Hepatocyte (in vitro differentiated cells): ENCODE measurements around the gene KRT83. TPM values are rescaled to one million over a fixed set of nuclear protein-coding genes. Genes with fewer than 3 reads are reported as not detected.

Source experiments
- DNase-seq: peaks from one replicate; pipeline ENCODE4 v3.0.0-alpha.2; 2016; ENCODE audit warnings: low spot score
- H2AFZ ChIP-seq: fragments of 200-600 bp; sonication (generic); 2 replicates; pipeline ENCODE4 v1.6.0; 2016; ENCODE audit warnings: antibody characterized with exemption, mild to moderate bottlenecking
- H3K27ac ChIP-seq: fragments of 200-600 bp; sonication (generic); 2 replicates; pipeline ENCODE4 v1.5.1; 2016; ENCODE audit warnings: mild to moderate bottlenecking
- H3K27me3 ChIP-seq: fragments of 200-600 bp; sonication (generic); 2 replicates; pipeline ENCODE4 v1.6.1; 2016
- H3K36me3 ChIP-seq: fragments of 200-600 bp; sonication (generic); replicated peaks from 2 replicates; pipeline ENCODE4 v1.5.1; 2016; ENCODE audit warnings: low read depth; ENCODE audit not compliant: insufficient read depth
- H3K4me1 ChIP-seq: fragments of 200-600 bp; sonication (generic); 2 replicates; pipeline ENCODE4 v1.5.1; 2016; ENCODE audit warnings: mild to moderate bottlenecking, moderate library complexity; ENCODE audit not compliant: insufficient read depth
- H3K4me2 ChIP-seq: fragments of 200-600 bp; sonication (generic); 2 replicates; pipeline ENCODE4 v1.6.0; 2016
- H3K4me3 ChIP-seq: fragments of 200-600 bp; sonication (generic); 2 replicates; pipeline ENCODE4 v1.5.1; 2016; ENCODE audit warnings: mild to moderate bottlenecking
- H3K79me2 ChIP-seq: fragments of 200-600 bp; sonication (generic); 2 replicates; pipeline ENCODE4 v1.6.0; 2017; ENCODE audit warnings: mild to moderate bottlenecking
- H3K9me2 ChIP-seq: fragments of 200-600 bp; sonication (generic); replicated peaks from 2 replicates; pipeline ENCODE4 v1.6.0; 2017; ENCODE audit warnings: mild to moderate bottlenecking; ENCODE audit not compliant: insufficient read depth
- H3K9me3 ChIP-seq: fragments of 200-600 bp; sonication (generic); 2 replicates; pipeline ENCODE4 v1.5.1; 2016; ENCODE audit warnings: low read depth, mild to moderate bottlenecking
- H4K20me1 ChIP-seq: fragments of 200-600 bp; sonication (generic); 2 replicates; pipeline ENCODE4 v1.6.0; 2016; ENCODE audit warnings: mild to moderate bottlenecking; ENCODE audit not compliant: insufficient read depth, poor library complexity, severe bottlenecking
- CTCF ChIP-seq: fragments of 200-600 bp; sonication (generic); IDR thresholded peaks from 2 replicates; pipeline ENCODE4 v1.5.1; 2016; ENCODE audit warnings: antibody characterized with exemption, mild to moderate bottlenecking; ENCODE audit not compliant: poor library complexity
- EZH2 ChIP-seq: fragments of 200-600 bp; sonication (generic); IDR thresholded peaks from 2 replicates; pipeline ENCODE4 v1.6.1; 2016; ENCODE audit warnings: antibody characterized with exemption, mild to moderate bottlenecking, borderline replicate concordance
- EZH2phosphoT487 ChIP-seq: fragments of 200-600 bp; sonication (generic); IDR thresholded peaks from one replicate; pipeline ENCODE4 v1.6.1; 2018; ENCODE audit warnings: antibody characterized with exemption, mild to moderate bottlenecking, low read depth, moderate library complexity; ENCODE audit not compliant: unreplicated experiment, severe bottlenecking
- WGBS: methylation state at CpG from one replicate; pipeline ENCODE4 v1.1.6; 2016; ENCODE audit warnings: low lambda C conversion rate; ENCODE audit errors: missing lambda C conversion rate; 5-methylcytosine and 5-hydroxymethylcytosine counted together
- polyA plus RNA-seq: library from polyadenylated mRNA; unstranded; fragments of >200 nt; fragmentation: Nextera tagmentation; extraction: Ambion mirVana; gene quantifications from 2 replicates; pipeline ENCODE4 v1.2.1, GENCODE V29; 2016
- total RNA-seq: library from RNA; depleted of rRNA; stranded (reverse); fragments of >200 nt; gene quantifications from 2 replicates; pipeline ENCODE4 v1.2.3, GENCODE V29; 2014

Gene KRT83
- total and polyA plus RNA-seq, 2 experiments from 2014 or later = not detected

GRCh38 chr12:52331039-52331438, 9.8 kb upstream of the KRT83 start:
- Histone ChIP-seq H4K20me1 (no peaks in the 10 kb centered on the region), H3K9me3 (no peaks in the 10 kb centered on the region), H3K4me2 (no peak overlapping the region), H3K9me2 (no peaks in the 10 kb centered on the region), H3K4me1 (no peaks in the 10 kb centered on the region), H3K27me3 (no peaks in the 10 kb centered on the region), H2AFZ (no peak overlapping the region), H3K36me3 (no peaks in the 10 kb centered on the region), H3K27ac (no peak overlapping the region), H3K4me3 (no peak overlapping the region), H3K79me2 (no peaks in the 10 kb centered on the region)
- DNase-seq = no peak
- no peak for TF ChIP-seq EZH2
- no peak for TF ChIP-seq CTCF
- TF ChIP-seq EZH2phosphoT487 = no peak
- WGBS = 0% methylated on average over 1 of the region's 1 CpG

GRCh38 chr12:52327830-52328500, 6.8 kb upstream of the KRT83 start:
- no peaks in the 10 kb centered on the region for H4K20me1 ChIP-seq
- no peaks in the 10 kb centered on the region for H3K79me2 ChIP-seq
- WGBS = 80% methylated on average over 10 of the region's 10 CpGs
- H2AFZ ChIP-seq = no peak overlapping the region
- no peaks in the 10 kb centered on the region for H3K4me1 ChIP-seq
- TF ChIP-seq CTCF (no peak), EZH2phosphoT487 (no peak), EZH2 (no peak)
- H3K9me3 ChIP-seq = no peaks in the 10 kb centered on the region
- H3K4me2 ChIP-seq = no peak overlapping the region
- H3K27ac ChIP-seq = no peak overlapping the region
- no peak for DNase-seq
- H3K36me3 ChIP-seq = no peaks in the 10 kb centered on the region
- peaks cover 1% of the 10 kb centered on the region for H3K27me3 ChIP-seq
- no peak overlapping the region for H3K4me3 ChIP-seq
- no peaks in the 10 kb centered on the region for H3K9me2 ChIP-seq

- WGBS = 43% methylated on average over 11 of the region's 11 CpGs
- no peak overlapping the region for H3K4me2 ChIP-seq
- no peaks in the 10 kb centered on the region for H4K20me1 ChIP-seq
- no peaks in the 10 kb centered on the region for H3K79me2 ChIP-seq
- H3K36me3 ChIP-seq = no peaks in the 10 kb centered on the region
- H3K9me3 ChIP-seq = no peaks in the 10 kb centered on the region
- no peak overlapping the region for H2AFZ ChIP-seq
- no peak overlapping the region for H3K4me3 ChIP-seq
- H3K27me3 ChIP-seq = peaks cover 4% of the 10 kb centered on the region
- DNase-seq = peak; percentile 83
- H3K4me1 ChIP-seq = no peaks in the 10 kb centered on the region
- TF ChIP-seq EZH2 (no peak), EZH2phosphoT487 (no peak), CTCF (peak; percentile 70)
- no peak overlapping the region for H3K27ac ChIP-seq
- no peaks in the 10 kb centered on the region for H3K9me2 ChIP-seq
These were observed 6.0 kb upstream of the KRT83 start for GRCh38 chr12:52327052-52327829.
